ENCODE measurements around the gene HAP1.

- no peak for TF ChIP-seq CTCF (IDR thresholded peaks at IDR 0.05; ENCODE audit: low read depth, low read length, missing input control)
- TF ChIP-seq YY1 (IDR thresholded peaks at IDR 0.05): no peak
- TF ChIP-seq ZBTB33 (IDR thresholded peaks at IDR 0.05): no peak
Measured at GRCh38 chr17:41762841-41763240, 28.4 kb upstream of the HAP1 start.

Measured in liver (tissue), 2 donors.